Hematopoietic multipotent progenitor cell treated with erythropoietin and hydrocortisone succinate and interleukin-3 and kit ligand, for 17 days (in vitro differentiated cells): Measurements from ENCODE around the gene ZNF853.

Experiments
- DNase-seq: peaks from one replicate; pipeline ENCODE4 v3.0.0-alpha.2; 2015; ENCODE audit warnings: low spot score

ZNF853 gene

DNA sequence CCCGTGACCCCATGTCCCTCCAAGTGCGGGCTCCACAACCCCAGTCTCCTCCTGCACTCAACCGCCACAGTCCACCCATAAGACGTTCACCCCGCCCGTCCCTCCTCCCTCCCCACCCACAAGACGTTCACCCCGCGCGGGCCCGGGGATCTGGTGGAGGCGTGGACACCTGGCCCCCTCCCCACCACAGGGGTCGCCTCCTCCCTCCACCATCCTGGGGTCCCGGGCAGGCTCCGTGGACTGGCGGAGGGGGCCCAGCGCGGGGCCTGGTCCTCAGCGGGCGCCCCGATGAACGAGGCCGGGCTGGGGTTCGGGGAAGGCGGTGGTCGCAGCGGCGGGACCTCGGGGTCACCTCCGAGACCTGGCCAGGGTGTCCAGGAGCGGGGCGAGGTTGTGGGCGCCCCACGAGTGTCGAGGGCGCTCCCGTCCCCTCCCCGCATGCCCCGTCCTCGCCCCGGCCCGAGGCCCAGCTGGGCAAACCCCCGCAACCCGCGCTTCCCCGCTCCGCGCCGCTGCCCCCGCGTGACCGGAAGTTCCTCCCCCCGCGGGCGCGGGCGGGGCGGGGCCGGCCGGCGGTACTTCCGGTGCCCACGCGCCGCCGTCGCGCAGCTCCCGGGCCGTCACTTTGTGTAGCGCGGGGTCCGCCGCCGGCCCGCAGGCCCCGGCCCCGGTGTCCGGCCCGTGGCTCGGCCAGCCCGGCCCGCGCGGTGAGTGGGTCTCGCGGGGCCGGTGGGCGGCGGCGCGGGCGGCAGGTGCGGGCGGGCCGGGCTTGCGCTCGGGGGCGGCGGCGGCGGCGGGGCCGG, 21.5 kb downstream of the ZNF853 start, which contains the start of gene ZNF316:
Gene ZNF316, plus strand, starts transcription at position 578 of the 803 bp plus-strand sequence. CDS start 5,092 bp downstream, outside the sequence.
- DNase-seq: peak; percentile 55

DNA sequence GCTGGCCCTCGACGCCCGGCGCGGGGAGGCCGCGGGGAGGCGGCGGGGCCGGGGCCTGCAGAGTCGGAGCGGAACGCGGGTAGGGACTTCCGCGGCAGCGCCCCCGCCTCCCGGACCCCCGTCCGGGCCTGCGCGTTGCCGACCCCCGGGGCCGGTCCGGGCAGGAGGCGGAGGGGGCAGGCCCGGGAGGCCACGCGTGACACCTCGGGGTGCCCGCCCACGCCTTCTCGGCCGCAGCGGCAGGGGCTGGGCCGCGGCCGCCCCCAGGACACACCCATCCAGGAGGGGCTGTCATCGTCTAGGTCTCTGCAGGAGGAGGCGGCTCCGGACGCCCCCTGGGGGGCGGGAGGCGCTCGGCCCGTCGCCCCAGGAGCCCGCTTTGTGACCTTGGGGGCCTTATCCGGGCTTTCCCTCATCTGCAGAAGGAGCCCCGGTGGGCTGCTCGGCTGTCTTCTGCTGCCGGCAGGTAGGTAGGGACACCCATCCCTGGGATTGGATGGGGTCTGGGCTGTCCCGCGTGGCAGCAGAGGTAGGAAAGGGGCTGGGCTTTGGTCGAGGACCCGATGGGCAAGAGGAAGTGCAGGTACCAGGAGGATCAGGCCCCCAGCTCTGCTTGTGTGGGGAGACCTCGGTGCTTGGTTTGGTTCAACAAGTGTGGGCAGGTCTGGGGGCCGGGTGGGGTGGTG, 22.3 kb downstream of the ZNF853 start:
- DNase-seq: peak; percentile 37

DNA sequence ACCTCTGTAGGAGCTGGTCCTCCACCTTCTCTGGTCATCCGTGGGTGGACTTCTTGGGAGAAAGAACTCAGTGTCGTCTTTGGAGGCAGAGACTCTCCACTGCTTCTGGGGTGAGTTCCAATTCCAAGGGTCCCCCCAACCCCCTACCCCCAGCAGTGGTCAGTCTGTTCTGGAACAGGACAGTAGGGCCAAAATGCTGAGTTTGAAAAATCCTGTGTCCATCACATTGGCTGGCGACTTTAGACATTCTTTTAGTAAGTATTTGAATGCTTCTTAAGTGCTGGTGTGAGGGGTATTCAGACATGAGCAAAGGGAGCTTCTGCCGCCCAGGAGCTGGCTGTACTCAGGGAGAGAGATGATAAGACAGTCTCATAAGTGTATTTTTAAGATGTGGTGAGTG, 23.6 kb downstream of the ZNF853 start:
- DNase-seq: no peak

DNA sequence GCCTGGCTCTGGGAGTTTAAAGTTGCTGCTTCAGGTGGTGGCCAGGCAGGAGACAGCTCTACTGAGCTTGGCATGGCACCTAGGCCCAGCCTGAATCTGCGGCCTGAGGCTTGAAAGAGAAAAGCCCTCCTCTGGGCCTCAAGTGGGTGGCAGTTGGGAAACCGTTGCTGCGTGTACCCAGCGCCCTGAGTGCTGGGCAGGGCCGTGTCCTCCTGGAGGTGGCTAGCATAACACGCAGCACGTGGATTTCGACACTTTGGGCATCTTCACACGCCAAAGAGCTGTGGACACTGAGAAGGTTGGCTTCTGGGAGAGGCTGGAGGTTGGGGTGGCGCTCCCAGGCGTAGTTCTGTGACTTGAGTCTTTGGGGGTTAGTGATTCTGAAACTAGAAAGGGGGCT, 24.2 kb downstream of the ZNF853 start:
- DNase-seq: no peak

DNA sequence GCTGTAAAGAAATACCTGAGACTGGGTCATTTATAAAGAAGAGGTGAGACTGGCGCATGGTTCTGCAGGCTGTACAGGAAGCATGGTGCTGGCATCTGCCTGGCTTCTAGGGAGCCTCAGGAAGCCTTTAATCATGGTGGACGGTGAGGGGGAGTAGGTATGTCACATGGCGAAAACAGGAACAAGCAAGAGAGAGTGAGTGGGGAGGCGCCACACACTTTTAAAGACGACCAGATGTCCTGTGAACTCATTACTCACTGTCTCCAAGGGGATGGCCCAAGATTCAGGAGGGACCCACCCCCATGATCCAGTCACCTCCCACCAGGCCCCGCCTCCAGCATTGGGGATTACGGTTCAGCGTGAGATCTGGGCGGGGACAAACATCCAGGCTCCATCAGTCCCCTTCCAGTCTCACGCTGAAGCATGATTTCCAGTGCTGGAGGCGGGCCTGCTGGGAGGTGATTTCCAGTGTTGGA, 24.9 kb downstream of the ZNF853 start:
- no peak for DNase-seq

DNA sequence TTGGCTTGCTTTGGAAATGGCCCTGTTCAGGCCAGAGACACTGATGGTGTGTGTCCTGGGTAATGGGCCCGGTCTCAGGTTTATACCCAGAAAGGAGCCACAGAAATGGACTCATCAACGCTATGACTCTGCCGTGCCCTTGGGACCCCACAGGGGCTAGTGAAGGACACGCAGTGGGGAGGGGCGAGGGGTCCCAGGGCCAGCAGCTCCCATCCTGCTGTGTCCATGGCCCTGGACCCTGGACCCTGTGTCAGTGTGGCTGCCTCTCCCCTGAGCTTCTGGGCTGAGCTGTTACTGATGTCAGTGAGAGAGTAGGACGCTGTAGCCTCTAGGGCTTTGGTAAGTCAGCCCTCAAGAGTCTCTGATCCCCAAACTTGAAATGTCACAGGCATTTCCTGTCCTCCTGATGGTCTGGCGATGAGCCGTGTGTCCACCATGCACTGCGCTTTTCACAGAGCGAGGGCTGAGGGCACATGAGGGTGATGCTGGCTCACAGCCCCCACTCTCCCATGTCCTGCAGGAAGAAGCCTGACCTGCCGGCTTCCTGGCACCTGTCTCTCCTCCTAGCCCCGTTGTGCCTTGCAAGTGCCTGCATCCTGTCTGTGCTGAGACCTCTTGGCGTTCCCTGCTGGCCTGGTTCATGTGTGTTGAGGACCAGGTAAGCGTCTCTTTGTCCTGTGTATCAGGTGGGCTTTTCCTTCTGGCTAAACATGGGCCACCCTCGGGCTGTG, 26.1 kb downstream of the ZNF853 start:
- DNase-seq: no peak

DNA sequence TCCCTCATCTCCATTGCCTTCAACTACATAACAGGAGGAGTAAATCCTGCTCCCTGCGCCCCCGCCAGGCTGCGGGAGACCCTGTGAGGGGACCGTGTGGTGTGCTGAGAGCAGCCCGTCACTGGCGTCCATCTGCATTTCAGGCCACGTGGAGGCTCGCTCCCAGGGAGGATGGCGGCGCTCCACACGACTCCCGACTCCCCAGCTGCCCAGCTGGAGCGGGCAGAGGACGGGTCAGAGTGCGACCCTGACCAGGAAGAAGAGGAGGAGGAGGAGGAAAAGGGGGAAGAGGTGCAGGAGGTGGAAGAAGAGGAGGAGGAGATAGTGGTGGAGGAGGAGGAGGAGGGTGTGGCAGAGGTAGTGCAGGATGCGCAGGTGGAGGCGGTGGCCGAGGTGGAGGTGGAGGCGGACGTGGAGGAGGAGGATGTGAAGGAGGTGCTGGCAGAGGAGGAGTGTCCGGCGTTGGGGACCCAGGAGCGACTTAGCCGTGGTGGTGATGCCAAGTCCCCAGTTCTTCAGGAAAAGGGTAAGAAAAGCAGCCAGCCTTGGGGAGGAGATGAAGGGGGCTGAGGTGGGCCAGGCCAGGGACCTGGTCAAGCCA, 26.9 kb downstream of the ZNF853 start:
- DNase-seq: no peak

DNA sequence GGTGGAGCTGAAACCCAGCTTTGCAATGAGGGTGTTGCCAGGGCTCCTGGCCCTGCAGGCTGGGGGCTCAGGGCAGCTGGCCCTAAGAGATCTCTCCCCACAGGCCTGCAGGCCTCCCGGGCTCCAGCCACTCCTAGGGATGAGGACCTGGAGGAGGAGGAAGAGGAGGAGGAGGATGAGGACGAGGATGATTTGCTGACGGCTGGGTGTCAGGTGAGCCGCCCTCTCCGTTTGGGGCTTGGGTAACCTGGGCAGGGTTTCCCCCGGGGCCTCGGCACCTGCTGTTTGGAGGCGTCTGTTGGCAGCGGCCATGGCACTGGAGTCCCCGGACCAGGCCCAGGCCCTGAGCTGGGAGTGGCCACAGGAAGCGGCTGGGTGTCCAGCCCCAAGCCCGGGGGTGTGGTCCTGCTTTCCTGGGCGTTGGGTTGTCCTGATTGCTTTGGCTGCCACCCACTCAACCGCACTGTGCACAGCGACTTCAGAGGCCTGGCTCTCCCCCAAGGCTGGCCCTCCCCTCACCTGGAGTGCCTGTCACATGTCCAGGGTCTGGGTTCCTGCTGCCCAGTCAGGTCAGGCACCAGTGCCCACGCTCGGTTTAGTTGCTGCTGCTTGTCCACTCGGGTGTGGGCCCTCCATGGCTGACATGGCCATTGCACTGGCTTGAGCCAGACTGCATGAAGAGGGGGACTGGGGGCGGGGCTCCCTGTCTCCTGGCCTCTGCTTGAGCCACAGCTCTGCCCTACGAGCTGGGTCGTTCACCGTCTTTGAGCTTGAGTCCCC, 27.6 kb downstream of the ZNF853 start:
- no peak for DNase-seq

DNA sequence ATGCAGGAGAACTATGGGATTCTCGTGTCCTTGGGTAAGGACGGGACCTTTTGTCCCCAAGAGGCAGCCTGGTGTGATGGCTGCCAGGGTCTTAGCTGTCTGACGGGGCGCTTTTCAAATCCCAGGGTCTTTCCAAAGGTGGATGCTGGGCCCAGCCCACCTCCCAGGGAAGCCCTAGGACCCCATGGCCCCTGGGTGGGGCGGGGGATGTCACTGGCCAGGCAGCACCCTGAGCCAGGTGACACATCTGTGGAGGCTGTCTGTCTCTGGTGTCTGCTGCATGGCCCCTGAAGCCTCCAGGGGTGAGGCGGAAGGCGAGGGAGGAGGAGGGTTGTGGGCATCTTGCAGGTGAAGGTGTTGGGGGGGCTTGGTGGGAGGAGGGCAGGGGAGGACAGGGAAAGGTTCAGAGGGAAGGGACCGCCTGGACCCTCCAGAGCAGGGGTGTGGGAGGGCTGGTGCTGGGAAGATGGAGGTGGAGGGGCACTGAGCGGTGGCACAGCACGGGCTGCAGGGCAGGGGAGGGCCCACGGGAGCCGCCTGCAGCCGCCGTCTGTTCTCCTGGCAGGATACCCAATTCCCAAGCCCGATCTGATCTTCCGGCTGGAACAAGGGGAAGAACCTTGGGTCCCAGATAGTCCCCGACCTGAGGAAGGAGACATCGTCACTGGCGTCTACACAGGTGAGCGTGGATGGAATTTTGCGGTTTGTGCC, 28.7 kb downstream of the ZNF853 start:
- DNase-seq: no peak

DNA sequence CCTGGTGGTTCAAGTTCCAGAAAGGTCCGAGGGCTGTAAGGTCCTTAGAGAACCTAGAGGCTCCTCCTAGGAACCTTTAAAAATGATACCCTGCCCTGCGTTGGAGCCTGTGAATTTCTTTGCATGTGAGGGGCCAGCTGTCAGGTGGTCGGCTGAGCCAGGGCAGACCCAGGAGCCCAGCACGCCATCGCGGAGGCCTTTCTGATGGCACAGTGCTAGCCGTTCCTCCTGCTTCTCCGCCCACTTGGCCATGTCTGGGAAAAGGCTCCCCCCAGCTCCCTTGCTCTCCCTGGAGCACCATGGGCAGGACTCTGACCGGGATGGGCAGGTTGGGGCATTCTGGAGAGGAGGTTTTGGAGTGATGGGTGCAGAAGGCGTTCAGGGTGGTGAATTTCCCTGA, 29.3 kb downstream of the ZNF853 start:
- DNase-seq: no peak

DNA sequence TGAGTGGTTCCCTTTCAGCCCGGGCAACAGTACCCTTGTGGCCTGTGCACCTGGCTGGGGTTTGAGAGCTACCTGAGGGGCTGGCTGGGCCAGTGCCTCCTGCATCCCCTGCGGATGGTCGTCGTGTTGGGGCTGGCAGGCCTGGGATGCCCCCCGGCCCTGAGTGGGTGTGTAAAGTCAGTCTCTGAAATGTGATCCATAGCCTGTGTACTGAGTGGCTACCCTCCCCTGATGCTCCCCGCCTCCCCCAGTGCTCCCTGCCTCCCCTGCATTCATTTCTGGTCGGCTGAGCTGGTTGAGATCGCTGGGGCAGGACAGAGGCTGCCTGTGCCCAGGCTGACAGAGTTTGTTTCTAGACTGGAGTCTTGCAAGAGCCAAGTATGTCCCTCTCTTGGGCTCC, 31.1 kb downstream of the ZNF853 start:
- DNase-seq: no peak

DNA sequence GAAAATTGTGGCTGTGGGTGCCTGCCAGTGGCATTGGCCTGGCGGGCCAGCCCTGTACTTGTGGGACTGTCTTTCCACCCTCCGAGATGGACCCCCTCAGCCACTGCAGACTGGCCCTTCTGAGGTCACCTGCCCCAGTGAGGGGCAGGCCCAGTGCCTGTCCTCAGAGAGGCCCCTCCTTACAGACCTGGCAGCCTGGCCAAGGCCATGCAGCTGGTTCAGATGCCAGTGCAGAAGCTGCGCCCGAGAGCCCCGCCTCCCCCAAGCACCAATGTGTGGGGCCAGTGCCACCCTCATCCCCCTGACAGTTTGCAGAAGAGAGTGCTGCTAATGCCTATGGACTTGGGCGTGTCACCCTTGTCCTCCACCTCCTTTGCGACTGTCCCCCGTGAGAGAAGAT, 31.7 kb downstream of the ZNF853 start:
- no peak for DNase-seq

DNA sequence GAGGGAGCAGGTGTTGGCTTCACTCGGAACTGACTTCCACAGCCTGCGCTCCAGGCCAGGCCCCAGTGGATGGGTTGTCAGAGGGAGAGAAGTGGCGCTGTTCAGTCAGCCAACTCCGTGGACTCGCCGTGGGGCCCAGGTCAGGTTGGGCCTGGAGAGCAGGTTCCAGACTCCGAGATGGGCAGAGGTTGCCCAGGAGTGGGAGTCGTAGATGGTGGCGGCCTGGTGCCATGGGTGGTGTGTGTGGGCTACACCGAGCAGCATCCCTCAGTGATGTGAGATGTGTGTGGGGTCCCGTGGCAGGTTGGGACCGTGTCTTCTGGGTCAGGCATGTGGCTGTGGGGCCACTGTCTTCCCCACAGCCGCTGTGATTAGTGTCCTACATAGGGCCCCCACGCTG, 32.1 kb downstream of the ZNF853 start:
- no peak for DNase-seq

DNA sequence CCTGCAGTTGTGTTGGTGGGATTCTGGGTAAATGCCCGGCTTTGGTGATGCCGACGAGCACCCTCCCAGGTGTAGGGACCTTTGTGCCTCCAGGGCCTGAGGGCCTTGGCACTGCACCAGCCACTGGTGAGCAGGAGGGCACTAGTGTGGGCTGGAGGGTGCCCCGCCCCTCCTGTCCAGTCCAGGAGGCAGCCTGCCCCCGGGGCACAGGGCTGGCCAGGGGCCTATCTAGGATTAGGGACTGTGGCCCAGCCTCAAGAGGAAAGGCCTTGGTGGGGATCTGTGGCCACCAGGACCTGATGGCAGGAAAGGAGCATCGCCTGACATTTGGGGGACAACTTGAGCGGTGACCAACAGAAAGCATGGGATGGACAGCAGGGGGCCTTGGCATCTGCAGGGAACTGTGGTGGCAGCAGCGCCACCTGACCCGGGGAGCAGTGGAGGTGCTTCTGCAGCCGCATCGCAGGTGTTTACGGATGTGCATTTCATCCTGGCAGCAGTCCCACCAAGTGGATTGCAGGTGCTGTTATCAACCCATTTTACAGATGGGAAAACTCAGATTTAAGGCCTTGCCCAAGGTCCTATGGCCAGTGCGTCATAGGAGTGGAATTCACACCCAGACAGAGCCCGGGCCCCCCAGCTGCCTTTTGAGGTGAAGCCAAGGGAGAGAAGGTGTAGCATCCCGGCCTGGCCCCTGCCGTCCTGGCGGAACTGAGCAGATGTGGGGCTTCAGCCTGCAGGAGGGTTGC, 32.8 kb downstream of the ZNF853 start:
- DNase-seq: no peak

DNA sequence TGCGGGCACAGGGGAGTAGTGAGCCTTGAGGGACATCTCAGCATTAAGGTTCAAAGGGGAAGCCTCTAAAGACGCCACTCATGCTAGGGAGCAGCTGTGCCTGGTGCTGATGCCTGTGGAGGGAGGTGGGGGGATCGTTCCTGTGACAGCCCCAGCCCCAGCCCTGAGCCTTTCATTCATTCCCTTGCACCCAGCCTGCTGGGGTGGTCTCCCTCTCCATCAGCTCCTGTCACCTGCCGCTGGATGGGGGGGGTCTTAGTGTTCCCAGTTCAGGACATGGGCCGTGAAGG, 33.4 kb downstream of the ZNF853 start:
- DNase-seq: no peak

DNA sequence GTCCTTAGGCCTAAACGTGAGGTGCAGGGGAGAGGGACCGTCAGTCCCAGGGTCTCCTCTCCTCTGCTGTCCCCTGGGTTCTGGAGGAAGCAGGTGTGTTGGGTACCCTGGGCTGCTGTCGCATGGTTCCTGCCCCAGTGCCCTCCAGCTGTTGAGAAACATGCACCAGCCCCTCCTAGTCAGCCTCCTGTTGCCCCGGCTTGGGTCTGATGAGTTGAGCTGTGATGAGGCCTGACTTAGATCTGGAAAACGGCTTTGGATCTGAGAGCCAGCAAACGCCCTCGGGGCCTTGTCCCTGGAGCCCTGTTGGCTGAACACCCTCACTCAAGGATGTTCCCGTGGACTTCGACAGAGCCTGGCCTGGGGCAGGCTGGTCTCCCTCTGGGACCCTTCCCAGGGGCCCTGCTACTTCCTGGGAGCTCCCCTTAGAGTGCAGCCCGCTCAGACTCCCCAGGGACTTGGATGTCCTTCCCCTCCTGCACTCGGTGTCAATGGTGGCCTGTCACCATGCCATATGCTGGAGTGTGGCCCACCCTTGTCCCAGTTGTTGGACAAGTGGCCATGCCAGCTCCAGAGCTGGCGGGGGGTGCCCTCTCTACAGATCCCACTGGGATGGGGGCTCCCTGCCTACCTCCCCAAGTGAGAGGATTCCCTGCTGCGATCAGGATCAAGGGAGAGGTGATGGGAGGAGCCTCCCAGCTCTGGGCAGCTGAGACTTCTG, 34.0 kb downstream of the ZNF853 start:
- no peak for DNase-seq

DNA sequence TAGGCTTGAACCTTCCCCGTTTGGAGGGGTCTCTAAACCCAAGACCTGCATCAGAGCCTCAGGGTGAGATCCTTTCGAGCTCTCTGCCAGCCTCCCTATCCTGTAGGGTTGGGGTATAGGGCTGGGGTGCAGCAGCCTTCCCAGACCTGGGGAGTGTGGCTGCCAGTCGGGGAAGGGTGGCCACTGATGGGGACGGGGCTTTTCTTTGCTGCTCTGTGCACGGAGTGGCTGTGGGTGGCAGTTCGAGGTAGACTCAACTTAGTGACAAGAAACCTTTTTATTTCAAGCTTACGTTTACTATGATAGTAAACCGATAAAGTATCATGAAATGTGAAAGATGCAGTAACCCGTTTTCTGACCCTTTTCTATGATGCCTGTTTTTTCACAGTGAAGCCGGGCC, 34.7 kb downstream of the ZNF853 start:
- DNase-seq: no peak

DNA sequence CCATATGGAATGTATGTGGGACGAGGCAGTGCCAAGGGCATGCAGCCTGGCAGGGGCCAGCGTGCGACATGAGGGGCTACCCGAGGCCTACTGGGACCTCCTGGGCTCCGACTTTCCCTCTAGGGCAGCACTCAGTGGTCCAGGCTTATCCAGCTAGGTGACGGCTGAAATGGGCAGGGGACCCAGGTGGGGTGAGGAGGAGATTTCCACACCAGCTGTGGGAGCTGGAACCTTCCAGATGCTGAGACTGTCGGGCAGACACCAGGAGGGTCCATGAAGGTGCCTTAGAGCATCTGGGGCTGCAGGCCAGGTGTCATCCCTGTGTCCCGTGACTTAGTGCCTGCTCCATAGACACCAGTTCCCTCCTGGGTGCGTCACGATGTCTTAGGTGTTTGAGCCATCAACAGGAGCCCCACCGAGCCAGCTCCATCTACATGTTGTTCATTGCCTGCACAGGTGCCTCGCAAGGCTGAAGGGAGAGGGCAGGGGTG, 35.2 kb downstream of the ZNF853 start:
- DNase-seq: no peak

DNA sequence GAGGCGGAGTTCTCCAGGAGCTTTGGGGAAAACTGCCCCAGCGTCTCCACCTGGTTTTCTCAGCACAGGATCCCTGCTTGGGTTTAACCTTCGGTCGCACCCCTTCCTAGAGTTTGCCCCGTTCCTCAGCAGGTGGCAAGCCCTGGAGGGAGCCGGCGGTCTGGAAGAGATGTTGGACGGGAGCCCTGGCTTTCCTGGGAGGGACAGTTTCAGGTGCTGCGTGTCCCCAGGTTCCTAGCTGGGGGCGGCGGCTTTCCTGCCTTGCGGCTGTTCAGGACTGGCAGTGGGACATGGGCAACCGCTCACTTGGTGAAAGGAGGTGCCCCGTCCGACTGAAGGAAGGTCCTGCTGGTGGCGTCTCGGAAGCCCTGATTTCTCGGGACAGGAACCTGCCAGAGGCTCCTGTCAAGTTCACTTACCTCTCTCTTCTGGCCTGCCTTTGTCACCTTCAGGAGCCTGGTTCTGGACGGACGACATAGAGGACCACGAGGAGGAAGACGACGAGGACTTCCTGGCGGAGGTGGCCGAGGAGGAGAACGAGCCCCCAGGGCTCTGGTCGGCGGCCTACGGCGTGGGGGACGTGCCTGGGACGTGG, 36.5 kb downstream of the ZNF853 start:
- no peak for DNase-seq
